Inflammatory macrophage (primary cell): ENCODE results near the gene SLC23A1.
A peak's percentile ranks its signal among the peaks of the same experiment; 100 is the strongest.
"Not testable (repeated sequence)": the region's sequence is repeated elsewhere in the genome, so short reads cannot be mapped to it uniquely, and the experiment has no call there.

ENCODE experiments used
- DNase-seq, 2 donors: peaks; one replicate each; pipeline ENCODE4 v3.0.0-alpha.2; 2020 to 2022
- total RNA-seq, 18 experiments: gene quantifications; one replicate each; lab custom pipeline; 2026; ENCODE audit warnings: mixed read lengths in 6 of 18, inconsistent platforms in 2 of 18; lab: John Stamatoyannopoulos, UW

SLC23A1 gene
- total RNA-seq = 0 to 0.33 (median 0) reads per million in 18 experiments

GRCh38 chr5:139383275-139383992 lies at the start of gene SLC23A1:
TSS of gene SLC23A1 (minus strand) at chr5:139383297. CDS start at chr5:139383253, 44 bp downstream.
- DNase-seq = no peak

- DNase-seq = no peak
Measured at GRCh38 chr5:139431706-139432105, 48.6 kb upstream of the SLC23A1 start.

DNA sequence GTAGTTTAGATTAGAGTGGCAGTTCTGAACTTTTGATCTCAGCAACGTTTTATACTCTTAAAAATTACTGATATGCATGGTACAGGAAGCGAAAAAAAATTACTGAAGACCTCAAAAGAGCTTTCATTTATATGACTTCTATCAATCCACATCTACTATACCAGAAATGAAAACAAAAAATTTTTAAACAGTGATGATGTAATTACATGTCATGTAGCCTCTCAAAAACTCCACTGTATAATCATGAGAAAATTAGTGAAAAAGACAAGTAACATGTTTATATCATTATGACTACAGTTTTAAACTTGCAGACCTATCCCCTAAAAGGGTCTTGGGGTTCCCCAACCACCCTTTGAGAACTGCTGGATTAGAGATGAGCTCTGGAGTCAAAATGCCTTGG lies 46.9 kb upstream of the SLC23A1 start:
- no peak for DNase-seq

DNA sequence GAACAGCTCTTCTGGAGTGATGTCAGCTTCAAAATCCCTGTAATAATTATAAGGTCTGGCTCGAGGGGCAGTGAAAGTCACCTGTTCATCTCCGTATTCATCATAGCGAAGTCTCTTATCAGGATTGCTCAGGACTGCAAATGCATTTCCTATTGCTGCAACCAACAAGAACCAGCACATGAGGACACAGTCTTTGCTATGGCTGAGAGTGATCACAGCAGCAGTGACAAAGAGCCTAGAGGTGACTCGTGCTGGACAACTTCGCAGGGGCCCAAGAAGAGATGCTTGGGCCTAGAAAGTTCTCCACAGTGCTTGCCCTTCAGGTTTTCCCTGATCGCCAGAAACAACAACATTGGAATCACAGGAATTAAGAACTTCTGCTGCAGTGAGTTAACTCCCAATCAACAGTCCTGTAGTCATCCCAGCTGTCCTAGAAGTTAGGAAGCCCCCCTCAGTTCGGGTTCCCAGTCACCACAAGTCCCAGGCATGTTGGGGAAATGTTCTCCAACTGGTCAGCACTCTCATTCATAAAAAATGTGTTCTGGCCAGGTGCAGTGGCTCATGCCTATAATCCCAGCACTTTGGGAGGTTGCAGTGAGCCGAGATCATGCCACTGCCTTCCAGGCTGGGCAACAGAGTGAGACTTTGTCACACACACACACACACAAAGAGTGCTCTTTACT lies 43.2 kb upstream of the SLC23A1 start:
- DNase-seq = no peak

DNA sequence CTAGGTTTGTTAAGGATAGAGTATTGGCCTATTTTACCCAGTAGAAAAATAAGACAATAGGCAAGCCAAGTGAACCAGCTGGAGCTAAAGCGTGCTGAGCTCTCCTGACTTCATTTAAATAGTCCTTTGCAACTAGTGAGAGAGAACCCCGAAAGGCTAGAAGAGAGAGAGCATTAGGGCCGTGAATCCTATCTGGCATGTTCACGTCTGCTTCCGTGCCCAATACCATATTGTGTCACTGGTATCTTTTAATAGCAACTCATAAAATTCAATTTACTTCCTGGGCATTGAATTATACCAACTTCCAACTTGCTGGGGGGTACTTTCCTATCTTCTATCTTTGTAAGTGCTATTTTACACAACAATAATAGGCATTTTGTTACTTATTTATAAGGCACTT lies 42.4 kb upstream of the SLC23A1 start:
- no peak for DNase-seq

GRCh38 chr5:139422307-139422893 lies 39.3 kb upstream of the SLC23A1 start:
- peak; percentile 75 to 88 for DNase-seq

- no peak for DNase-seq
Measured at GRCh38 chr5:139419226-139420192, 36.4 kb upstream of the SLC23A1 start.

DNA sequence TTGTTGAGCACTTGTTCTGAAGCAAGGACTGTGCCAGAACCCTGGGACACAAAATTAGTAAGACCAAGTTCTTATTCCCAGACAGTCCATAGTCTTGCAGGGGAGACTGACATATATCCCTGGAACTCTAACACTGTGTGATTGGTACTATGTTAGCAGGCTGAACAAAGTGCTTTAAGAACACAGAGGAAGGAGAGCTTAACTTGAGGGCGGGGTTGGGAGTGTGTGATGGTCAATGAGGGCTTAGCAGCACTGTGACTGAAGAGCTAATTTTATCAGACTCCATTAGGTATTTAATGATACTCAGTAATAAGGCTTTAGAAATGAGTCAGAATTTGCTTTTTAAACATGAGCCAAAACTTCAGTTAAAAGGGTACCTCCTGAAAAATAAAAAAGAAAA lies 35.7 kb upstream of the SLC23A1 start:
- no peak for DNase-seq

GRCh38 chr5:139417214-139417613 lies 34.1 kb upstream of the SLC23A1 start:
- DNase-seq = no peak

DNA sequence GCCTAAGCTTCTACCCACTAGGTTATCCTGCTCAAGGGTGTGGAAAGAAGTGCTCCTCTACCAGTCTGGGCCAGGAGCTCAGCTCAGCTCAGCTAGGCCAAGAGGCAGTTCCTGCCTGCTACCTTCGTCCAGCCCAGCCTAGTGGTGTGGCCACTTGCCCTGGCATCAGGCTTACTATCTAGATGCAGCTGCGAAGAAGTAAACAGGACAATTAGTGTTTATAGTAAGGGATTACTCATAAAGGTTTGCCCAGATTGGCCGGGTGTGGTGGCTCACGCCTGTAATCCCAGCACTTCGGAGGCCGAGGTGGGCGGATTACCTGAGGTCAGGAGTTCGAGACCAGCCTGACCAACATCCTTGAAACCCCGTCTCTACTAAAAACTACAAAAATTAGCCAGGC lies 33.6 kb upstream of the SLC23A1 start:
- DNase-seq = no peak

DNA sequence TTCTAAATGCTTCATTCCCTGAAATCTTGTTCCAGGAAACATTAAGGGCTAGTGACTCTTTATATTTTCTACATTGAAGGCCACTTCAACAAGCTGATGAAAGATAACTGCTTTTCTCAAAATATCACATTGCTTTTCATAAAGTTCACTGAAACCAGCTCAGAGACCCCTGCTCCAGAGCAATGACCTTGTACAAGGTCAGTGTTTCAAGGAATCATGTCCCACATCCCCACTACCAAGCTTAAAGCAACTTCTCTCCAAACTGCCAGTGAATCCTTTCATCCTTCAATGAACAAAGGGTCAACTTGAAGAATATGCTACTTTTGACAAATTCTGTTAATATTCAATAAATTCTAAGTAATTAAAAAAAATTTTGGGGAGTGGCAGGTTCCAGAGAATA lies 32.8 kb upstream of the SLC23A1 start:
- DNase-seq = no peak

GRCh38 chr5:139415221-139415861 lies 32.2 kb upstream of the SLC23A1 start:
- DNase-seq = no peak

GRCh38 chr5:139414581-139415130 lies 31.6 kb upstream of the SLC23A1 start:
- DNase-seq = no peak

DNA sequence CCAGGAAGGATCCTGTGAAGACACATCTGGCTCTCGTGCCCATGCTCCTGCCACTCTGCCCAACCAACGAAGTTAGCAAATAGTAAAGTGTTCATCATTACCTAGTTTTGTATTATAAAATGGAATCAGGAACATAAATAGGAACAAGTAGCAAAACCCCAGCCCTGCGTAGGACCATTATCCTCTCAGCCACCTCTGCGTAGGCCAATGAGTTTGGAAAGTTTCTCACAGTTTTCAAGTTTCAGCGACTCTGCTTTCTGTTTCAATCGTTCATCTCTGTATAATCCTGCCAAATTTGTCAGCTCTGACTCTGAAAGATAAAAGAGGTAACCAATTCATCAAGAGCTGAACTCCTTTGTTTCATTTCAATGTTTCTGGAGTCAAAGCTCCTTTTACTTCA lies 30.9 kb upstream of the SLC23A1 start:
- DNase-seq = no peak

GRCh38 chr5:139413153-139413552 lies 30.1 kb upstream of the SLC23A1 start:
- no peak for DNase-seq

GRCh38 chr5:139410993-139411828 lies 28.1 kb upstream of the SLC23A1 start:
- DNase-seq = no peak

DNA sequence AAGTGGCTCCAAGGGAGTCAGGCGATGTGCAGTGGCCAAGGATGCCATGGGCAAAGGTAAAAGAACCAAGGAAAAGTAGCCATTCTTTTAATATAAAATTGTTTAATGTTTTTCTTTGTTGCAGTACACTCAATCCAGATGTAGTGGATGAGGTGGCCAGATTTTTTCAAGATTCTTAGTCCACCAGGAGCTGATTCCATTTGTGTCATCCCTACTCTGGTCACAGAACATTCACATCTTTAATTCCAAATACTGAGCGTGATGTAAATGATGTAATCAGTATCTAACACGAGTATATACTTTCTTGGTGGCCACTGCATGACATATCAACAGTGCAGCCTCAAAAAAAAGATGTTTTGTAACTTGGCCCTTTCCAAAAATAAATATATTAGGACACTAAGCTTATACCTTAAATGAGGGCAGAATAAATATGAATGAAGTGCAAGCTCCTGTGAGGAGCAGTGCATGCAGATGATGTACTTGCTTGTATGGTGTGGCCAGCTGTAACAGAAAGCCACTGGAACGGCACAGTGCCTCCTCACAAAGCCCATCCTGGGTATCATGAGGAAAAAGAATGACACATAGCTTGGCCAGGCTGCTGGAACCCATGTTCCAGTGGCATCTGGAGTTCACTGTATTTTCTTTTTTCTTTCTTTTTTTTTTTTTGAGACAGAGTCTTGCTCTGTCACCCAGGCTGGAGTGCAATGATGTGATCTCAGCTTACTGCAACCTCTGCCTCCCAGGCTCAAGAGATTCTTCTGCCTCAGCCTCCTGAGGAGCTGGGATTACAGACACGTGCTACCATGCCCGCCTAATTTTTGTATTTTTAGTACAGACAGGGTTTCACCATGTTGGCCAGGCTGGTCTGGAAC lies 27.3 kb upstream of the SLC23A1 start:
- DNase-seq = no peak

- not testable (repeated sequence) for DNase-seq
Measured at GRCh38 chr5:139409116-139409515, 26.0 kb upstream of the SLC23A1 start.

DNA sequence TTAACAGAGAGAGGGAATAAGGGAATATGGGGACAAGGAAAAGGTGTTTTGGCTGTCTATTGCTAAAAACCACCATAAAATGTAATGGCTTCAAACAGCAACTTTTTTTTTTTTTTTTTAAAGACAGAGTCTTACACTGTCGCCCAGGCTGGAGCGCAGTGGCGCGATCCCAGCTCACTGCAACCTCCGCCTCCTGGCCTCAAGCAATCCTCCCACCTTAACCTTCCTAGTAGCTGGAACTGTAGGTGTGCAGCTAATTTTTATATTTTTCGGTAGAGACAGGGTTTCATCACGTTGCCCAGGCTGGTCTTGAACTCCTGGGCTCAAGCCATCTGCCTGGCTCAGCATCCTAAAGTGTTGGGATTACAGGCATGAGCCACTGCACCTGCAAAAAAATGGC lies 25.1 kb upstream of the SLC23A1 start:
- DNase-seq = no peak

GRCh38 chr5:139407517-139407916 lies 24.4 kb upstream of the SLC23A1 start:
- DNase-seq = no peak
